Ishikawa (cell line): ENCODE data around the gene XXYLT1.
A peak's percentile ranks its signal among the peaks of the same experiment; 100 is the strongest.

Experiments
- CEBPB ChIP-seq: IDR thresholded peaks from 2 replicates; pipeline ENCODE4 v1.6.1; 2012
- CREB1 ChIP-seq: IDR thresholded peaks from 2 replicates; pipeline ENCODE4 v1.6.1; 2012; ENCODE audit warnings: low read depth
- EGR1 ChIP-seq: IDR thresholded peaks from 2 replicates; pipeline ENCODE4 v1.6.1; 2012
- EP300 ChIP-seq: IDR thresholded peaks from 2 replicates; pipeline ENCODE4 v1.6.1; 2012; ENCODE audit warnings: borderline replicate concordance
- FOXM1 ChIP-seq: IDR thresholded peaks from 2 replicates; pipeline ENCODE4 v1.6.1; 2012; ENCODE audit warnings: low read depth, borderline replicate concordance
- MAX ChIP-seq: IDR thresholded peaks from 2 replicates; pipeline ENCODE4 v1.6.1; 2012
- NFIC ChIP-seq: IDR thresholded peaks from 2 replicates; pipeline ENCODE4 v1.6.1; 2012
- RAD21 ChIP-seq: IDR thresholded peaks from 2 replicates; pipeline ENCODE4 v1.6.1; 2012; ENCODE audit warnings: low read depth
- REST ChIP-seq: IDR thresholded peaks from 2 replicates; pipeline ENCODE4 v1.6.1; 2012; ENCODE audit warnings: low read depth, mild to moderate bottlenecking
- TAF1 ChIP-seq: IDR thresholded peaks from 2 replicates; pipeline ENCODE4 v1.6.1; 2012; ENCODE audit warnings: low read depth, mild to moderate bottlenecking
- TCF12 ChIP-seq: IDR thresholded peaks from 2 replicates; pipeline ENCODE4 v1.6.1; 2012; ENCODE audit warnings: low read depth
- TEAD4 ChIP-seq: IDR thresholded peaks from 2 replicates; pipeline ENCODE4 v1.6.1; 2012
- USF1 ChIP-seq: IDR thresholded peaks from 2 replicates; pipeline ENCODE4 v1.6.1; 2012
- YY1 ChIP-seq: IDR thresholded peaks from 2 replicates; pipeline ENCODE4 v1.6.1; 2012; ENCODE audit warnings: low read depth
- ZBTB7A ChIP-seq: IDR thresholded peaks from 2 replicates; pipeline ENCODE4 v1.6.1; 2012; ENCODE audit warnings: low read depth

XXYLT1 gene

GRCh38 chr3:195102609-195103467, 168.1 kb downstream of the XXYLT1 start:
- TF ChIP-seq REST, result no peak
- TF ChIP-seq EP300, result peak; percentile 67; the same call in 1 of the 2 replicates
- TF ChIP-seq CEBPB, result no peak
- peak; percentile 57; the same call in 1 of the 2 replicates for TF ChIP-seq TCF12
- peak; percentile 85 for TF ChIP-seq NFIC
- no peak for TF ChIP-seq TAF1
- TF ChIP-seq EGR1, result no peak
- TF ChIP-seq RAD21, result no peak
- TF ChIP-seq TEAD4, result peak; percentile 48; the same call in 1 of the 2 replicates
- peak; percentile 54; the same call in 1 of the 2 replicates for TF ChIP-seq YY1
- TF ChIP-seq CREB1, result no peak
- TF ChIP-seq MAX, result peak; percentile 41; the same call in 1 of the 2 replicates
- no peak for TF ChIP-seq FOXM1
- TF ChIP-seq USF1, result no peak
- TF ChIP-seq ZBTB7A, result no peak

- TF ChIP-seq TAF1 (no peak), USF1 (no peak), ZBTB7A (no peak), TCF12 (no peak), EGR1 (no peak), YY1 (no peak), EP300 (no peak), RAD21 (no peak), TEAD4 (no peak), CREB1 (no peak)
Measured at GRCh38 chr3:195101927-195102608, 168.9 kb downstream of the XXYLT1 start.

GRCh38 chr3:195101001-195101583, 169.9 kb downstream of the XXYLT1 start:
- TF ChIP-seq CREB1 (no peak), MAX (0 out of 2 replicates have a peak, but pooled peaks have one; percentile 21), TCF12 (no peak), USF1 (peak; percentile 78)

- TF ChIP-seq EP300 (no peak), TAF1 (no peak), RAD21 (no peak), YY1 (no peak)
Measured at GRCh38 chr3:195099951-195100785, 170.8 kb downstream of the XXYLT1 start.

GRCh38 chr3:195098741-195099525, 172.0 kb downstream of the XXYLT1 start:
- TF ChIP-seq TEAD4 (no peak), FOXM1 (no peak), RAD21 (no peak), MAX (no peak), EGR1 (no peak), CREB1 (no peak), TCF12 (no peak), NFIC (no peak), CEBPB (no peak), ZBTB7A (no peak), EP300 (no peak), USF1 (no peak), REST (no peak), YY1 (no peak), TAF1 (no peak)
